BLaER1 (cell line): ENCODE measurements around the gene ACACB.

Source experiments
- H3K27ac ChIP-seq: shearing (Covaris generic); formaldehyde crosslinking; 2 replicates; pipeline ENCODE4 v1.8.1; 2022
- H3K27me3 ChIP-seq: shearing (Covaris generic); formaldehyde crosslinking; 2 replicates; pipeline ENCODE4 v1.8.1; 2022
- H3K36me3 ChIP-seq: shearing (Covaris generic); formaldehyde crosslinking; 2 replicates; pipeline ENCODE4 v1.8.1; 2022
- H3K4me1 ChIP-seq: shearing (Covaris generic); formaldehyde crosslinking; 2 replicates; pipeline ENCODE4 v1.8.1; 2022
- H3K4me2 ChIP-seq: shearing (Covaris generic); formaldehyde crosslinking; 2 replicates; pipeline ENCODE4 v1.8.1; 2022
- H3K4me3 ChIP-seq: shearing (Covaris generic); formaldehyde crosslinking; 2 replicates; pipeline ENCODE4 v1.8.1; 2022
- H3K9ac ChIP-seq: shearing (Covaris generic); formaldehyde crosslinking; 2 replicates; pipeline ENCODE4 v1.8.1; 2022
- H3K9me3 ChIP-seq: shearing (Covaris generic); formaldehyde crosslinking; 2 replicates; pipeline ENCODE4 v1.8.1; 2022
- H4K20me1 ChIP-seq: shearing (Covaris generic); formaldehyde crosslinking; 2 replicates; pipeline ENCODE4 v1.8.1; 2022
- Cebpa-rat ChIP-seq: shearing (Covaris generic); IDR thresholded peaks from 2 replicates; pipeline ENCODE4 v1.8.1; 2022

The ACACB gene

GRCh38 chr12:109092497-109093021 is 23.8 kb upstream of the ACACB start:
- Histone ChIP-seq H3K27ac (peak overlapping the region; percentile 69), H3K36me3 (peaks cover 40% of the 10 kb centered on the region), H3K9me3 (no peaks in the 10 kb centered on the region), H3K4me2 (peak overlapping the region; percentile 94), H3K9ac (peak overlapping the region; percentile 71), H3K4me3 (peak overlapping the region; percentile 64), H3K4me1 (peaks cover 72% of the 10 kb centered on the region), H4K20me1 (0 out of 2 replicates have a peak, but pooled peaks cover 5% of the 10 kb centered on the region), H3K27me3 (no peaks in the 10 kb centered on the region)
- no peak for TF ChIP-seq Cebpa-rat

- H3K27me3 ChIP-seq: no peaks in the 10 kb centered on the region
- peak within 1 kb of the TSS; percentile 64 for H3K4me3 ChIP-seq
- H3K27ac ChIP-seq: peak within 1 kb of the TSS; percentile 69
- peaks cover 34% of the 10 kb centered on the region for H3K36me3 ChIP-seq
- H4K20me1 ChIP-seq: 0 out of 2 replicates have a peak, but pooled peaks cover 5% of the 10 kb centered on the region
- peak within 1 kb of the TSS; percentile 94 for H3K4me2 ChIP-seq
- peak within 1 kb of the TSS; percentile 71 for H3K9ac ChIP-seq
- H3K4me1 ChIP-seq: peaks cover 68% of the 10 kb centered on the region
- TF ChIP-seq Cebpa-rat: no peak
- H3K9me3 ChIP-seq: no peaks in the 10 kb centered on the region
These were observed 23.1 kb upstream of the ACACB start, which contains the start of gene ALKBH2 for GRCh38 chr12:109093022-109093918. Gene ALKBH2, minus strand, starts transcription at chr12:109093472. Its CDS starts 686 bp downstream, at chr12:109092786.

GRCh38 chr12:109097140-109097434 is 19.3 kb upstream of the ACACB start:
- Histone ChIP-seq H3K4me1 (peaks cover 46% of the 10 kb centered on the region), H3K36me3 (peaks cover 29% of the 10 kb centered on the region)

GRCh38 chr12:109097435-109098182 is 18.8 kb upstream of the ACACB start, which contains the start of gene UNG:
Gene UNG, plus strand, starts transcription at chr12:109097597. Its CDS starts 83 bp downstream, at chr12:109097680.
- peak within 1 kb of the TSS; percentile 98 for H3K4me2 ChIP-seq
- TF ChIP-seq Cebpa-rat: no peak
- H3K4me1 ChIP-seq: peaks cover 41% of the 10 kb centered on the region
- no peaks in the 10 kb centered on the region for H3K9me3 ChIP-seq
- H3K27ac ChIP-seq: peak within 1 kb of the TSS; percentile 83
- peaks cover 34% of the 10 kb centered on the region for H3K36me3 ChIP-seq
- H3K9ac ChIP-seq: peak within 1 kb of the TSS; percentile 86
- no peaks in the 10 kb centered on the region for H3K27me3 ChIP-seq
- H3K4me3 ChIP-seq: peak within 1 kb of the TSS; percentile 95
- peaks cover 23% of the 10 kb centered on the region; the same call in 1 of the 2 replicates for H4K20me1 ChIP-seq

More at GRCh38 chr12:109097140-109097434, 19.3 kb upstream of the ACACB start:
- Histone ChIP-seq H3K4me3 (peak overlapping the region; percentile 95), H4K20me1 (peaks cover 18% of the 10 kb centered on the region; the same call in 1 of the 2 replicates), H3K4me2 (peak overlapping the region; percentile 98), H3K27ac (no peak overlapping the region), H3K9ac (peak overlapping the region; percentile 85), H3K27me3 (no peaks in the 10 kb centered on the region), H3K9me3 (no peaks in the 10 kb centered on the region)
- no peak for TF ChIP-seq Cebpa-rat

- no peaks in the 10 kb centered on the region for H3K27me3 ChIP-seq
- peak overlapping the region; percentile 86 for H3K9ac ChIP-seq
- peaks cover 35% of the 10 kb centered on the region for H3K4me1 ChIP-seq
- H3K36me3 ChIP-seq: peaks cover 40% of the 10 kb centered on the region
- peak overlapping the region; percentile 98 for H3K4me2 ChIP-seq
- H3K27ac ChIP-seq: peak overlapping the region; percentile 76
- no peaks in the 10 kb centered on the region for H3K9me3 ChIP-seq
- peak overlapping the region; percentile 95 for H3K4me3 ChIP-seq
- TF ChIP-seq Cebpa-rat: no peak
- H4K20me1 ChIP-seq: peaks cover 23% of the 10 kb centered on the region; the same call in 1 of the 2 replicates
These were observed 18.2 kb upstream of the ACACB start for GRCh38 chr12:109098183-109098604.

- H3K4me1 ChIP-seq: peaks cover 32% of the 10 kb centered on the region
- H4K20me1 ChIP-seq: peaks cover 23% of the 10 kb centered on the region; the same call in 1 of the 2 replicates
- peak overlapping the region; percentile 76 for H3K27ac ChIP-seq
- H3K9me3 ChIP-seq: no peaks in the 10 kb centered on the region
- peak overlapping the region; percentile 95 for H3K4me3 ChIP-seq
- TF ChIP-seq Cebpa-rat: no peak
- peak overlapping the region; percentile 86 for H3K9ac ChIP-seq
- H3K27me3 ChIP-seq: no peaks in the 10 kb centered on the region
- H3K4me2 ChIP-seq: peak overlapping the region; percentile 98
- H3K36me3 ChIP-seq: peaks cover 44% of the 10 kb centered on the region
These were observed 17.7 kb upstream of the ACACB start for GRCh38 chr12:109098651-109099050.

GRCh38 chr12:109099431-109100020 is 16.9 kb upstream of the ACACB start:
- Histone ChIP-seq H4K20me1 (peaks cover 23% of the 10 kb centered on the region; the same call in 1 of the 2 replicates), H3K27ac (no peak overlapping the region), H3K4me1 (peaks cover 27% of the 10 kb centered on the region), H3K36me3 (peaks cover 53% of the 10 kb centered on the region), H3K9me3 (no peaks in the 10 kb centered on the region), H3K9ac (peak overlapping the region; percentile 86; the same call in 1 of the 2 replicates), H3K4me3 (peak overlapping the region; percentile 95), H3K27me3 (no peaks in the 10 kb centered on the region), H3K4me2 (peak overlapping the region; percentile 98)
- TF ChIP-seq Cebpa-rat: no peak

GRCh38 chr12:109100741-109101140 is 15.6 kb upstream of the ACACB start:
- Histone ChIP-seq H3K4me2 (no peak overlapping the region), H3K27me3 (no peaks in the 10 kb centered on the region), H3K9ac (no peak overlapping the region), H3K36me3 (peaks cover 65% of the 10 kb centered on the region), H3K4me3 (no peak overlapping the region), H3K4me1 (peaks cover 27% of the 10 kb centered on the region), H3K27ac (no peak overlapping the region), H3K9me3 (no peaks in the 10 kb centered on the region), H4K20me1 (peaks cover 32% of the 10 kb centered on the region; the same call in 1 of the 2 replicates)
- TF ChIP-seq Cebpa-rat: no peak

GRCh38 chr12:109102491-109102890 is 13.9 kb upstream of the ACACB start:
- H3K9ac ChIP-seq: no peak overlapping the region
- no peaks in the 10 kb centered on the region for H3K9me3 ChIP-seq
- no peak for TF ChIP-seq Cebpa-rat
- H3K4me3 ChIP-seq: no peak overlapping the region
- no peak overlapping the region for H3K27ac ChIP-seq
- H3K36me3 ChIP-seq: peaks cover 81% of the 10 kb centered on the region
- peaks cover 17% of the 10 kb centered on the region for H3K4me1 ChIP-seq
- H3K27me3 ChIP-seq: no peaks in the 10 kb centered on the region
- H4K20me1 ChIP-seq: peaks cover 40% of the 10 kb centered on the region; the same call in 1 of the 2 replicates
- H3K4me2 ChIP-seq: no peak overlapping the region
